HG03196 (cell line): ENCODE data around the gene RYR3.
"Not testable (repeated sequence)": the region's sequence is repeated elsewhere in the genome, so short reads cannot be mapped to it uniquely, and the experiment has no call there.

Experiments
- ATAC-seq: cut with Tn5 transposase; IDR thresholded peaks from one replicate; pipeline ENCODE4 v1.9.1; 2021; ENCODE audit not compliant: unreplicated experiment

RYR3 gene

DNA sequence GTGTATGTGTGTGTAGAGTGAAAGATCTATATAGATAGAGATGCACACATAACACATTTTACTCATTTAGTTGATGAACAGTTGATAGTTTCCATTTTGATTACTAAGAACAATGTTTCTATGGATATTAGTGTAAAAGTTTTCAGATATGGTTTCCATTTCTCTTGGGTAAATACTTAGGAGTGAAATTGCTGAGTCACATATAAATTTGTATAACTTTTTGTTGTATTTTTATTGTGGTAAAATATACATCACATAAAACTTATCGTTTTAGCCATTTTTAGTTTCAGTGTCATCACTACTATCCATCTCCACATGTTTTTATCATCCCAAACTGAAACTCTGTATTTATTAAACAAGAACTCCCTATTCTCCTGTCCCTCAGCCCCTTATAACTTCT lies 258.3 kb downstream of the RYR3 start:
- ATAC-seq, result no peak

DNA sequence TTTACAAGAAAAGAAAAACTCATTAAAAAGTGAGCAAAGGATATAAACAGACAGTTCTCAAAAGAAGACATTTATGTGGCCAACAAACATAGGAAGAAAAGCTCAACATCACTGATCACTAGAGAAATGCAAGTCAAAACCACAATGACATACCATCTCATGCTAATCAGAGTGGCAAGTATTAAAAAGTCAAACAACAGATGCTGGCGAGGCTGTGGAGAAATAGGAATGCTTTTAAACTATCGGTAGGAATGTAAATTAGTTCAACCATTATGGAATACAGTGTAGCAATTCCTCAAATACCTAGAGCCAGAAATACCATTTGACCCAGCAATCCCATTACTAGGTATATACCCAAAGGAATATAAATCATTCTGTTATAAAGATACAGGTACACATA lies 267.1 kb downstream of the RYR3 start:
- not testable (repeated sequence) for ATAC-seq

DNA sequence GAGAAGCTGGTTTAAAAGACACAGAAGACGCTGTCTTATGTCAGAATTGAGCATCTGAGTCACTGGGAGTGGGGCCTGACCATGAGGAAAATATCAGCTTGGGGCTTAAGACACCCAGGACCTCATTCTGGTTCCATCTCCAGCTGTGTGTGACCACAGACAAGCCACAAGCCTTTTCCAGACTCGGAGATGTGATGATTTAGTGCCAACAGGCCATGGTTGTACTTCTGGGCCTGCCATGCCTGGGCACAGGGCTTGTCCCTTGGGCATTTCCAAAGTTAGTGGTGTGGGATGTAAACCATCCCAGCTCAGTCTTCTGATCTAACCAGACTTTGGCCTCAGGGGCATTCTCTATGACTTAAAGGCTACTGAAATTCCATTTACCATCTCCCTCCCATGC lies 269.8 kb downstream of the RYR3 start:
- no peak for ATAC-seq

DNA sequence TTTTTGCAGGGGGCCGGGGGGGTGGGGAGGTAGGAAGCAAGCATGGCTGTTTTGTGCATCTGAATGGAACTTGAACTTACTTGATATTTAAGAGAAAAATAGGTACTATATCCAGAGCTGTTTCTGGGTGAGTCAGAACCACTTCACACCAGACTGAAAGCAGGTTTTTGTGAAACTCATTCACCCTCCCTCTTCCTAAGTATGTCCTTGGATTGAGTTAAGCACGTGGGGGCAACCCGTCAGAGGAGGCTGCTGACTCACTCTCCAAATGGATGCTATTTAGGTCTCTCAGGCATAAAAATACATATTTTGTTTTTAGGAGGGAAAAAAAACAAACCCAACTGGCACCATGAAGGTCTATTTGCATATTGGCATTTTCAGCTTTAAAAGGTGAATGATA lies 270.3 kb downstream of the RYR3 start:
- no peak for ATAC-seq

DNA sequence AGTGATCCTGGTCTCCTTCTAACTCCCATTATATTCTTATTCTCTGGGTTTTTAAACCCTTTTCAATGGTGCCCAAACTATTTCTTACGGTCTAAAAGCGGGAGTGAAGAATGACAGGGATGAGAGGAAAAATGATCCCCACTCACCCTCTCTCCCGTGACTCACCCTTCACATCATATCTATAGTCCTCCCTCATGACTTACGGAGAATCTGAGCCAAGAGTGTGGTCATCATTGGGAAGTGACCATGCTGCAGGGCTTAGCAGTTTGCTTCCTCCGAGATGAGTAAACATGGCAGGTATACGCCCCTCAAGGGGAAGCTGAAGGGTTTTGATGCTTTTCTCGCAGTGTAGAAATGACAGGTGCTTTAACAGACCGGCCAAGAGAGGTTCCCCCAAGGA lies 274.0 kb downstream of the RYR3 start:
- ATAC-seq, result no peak

DNA sequence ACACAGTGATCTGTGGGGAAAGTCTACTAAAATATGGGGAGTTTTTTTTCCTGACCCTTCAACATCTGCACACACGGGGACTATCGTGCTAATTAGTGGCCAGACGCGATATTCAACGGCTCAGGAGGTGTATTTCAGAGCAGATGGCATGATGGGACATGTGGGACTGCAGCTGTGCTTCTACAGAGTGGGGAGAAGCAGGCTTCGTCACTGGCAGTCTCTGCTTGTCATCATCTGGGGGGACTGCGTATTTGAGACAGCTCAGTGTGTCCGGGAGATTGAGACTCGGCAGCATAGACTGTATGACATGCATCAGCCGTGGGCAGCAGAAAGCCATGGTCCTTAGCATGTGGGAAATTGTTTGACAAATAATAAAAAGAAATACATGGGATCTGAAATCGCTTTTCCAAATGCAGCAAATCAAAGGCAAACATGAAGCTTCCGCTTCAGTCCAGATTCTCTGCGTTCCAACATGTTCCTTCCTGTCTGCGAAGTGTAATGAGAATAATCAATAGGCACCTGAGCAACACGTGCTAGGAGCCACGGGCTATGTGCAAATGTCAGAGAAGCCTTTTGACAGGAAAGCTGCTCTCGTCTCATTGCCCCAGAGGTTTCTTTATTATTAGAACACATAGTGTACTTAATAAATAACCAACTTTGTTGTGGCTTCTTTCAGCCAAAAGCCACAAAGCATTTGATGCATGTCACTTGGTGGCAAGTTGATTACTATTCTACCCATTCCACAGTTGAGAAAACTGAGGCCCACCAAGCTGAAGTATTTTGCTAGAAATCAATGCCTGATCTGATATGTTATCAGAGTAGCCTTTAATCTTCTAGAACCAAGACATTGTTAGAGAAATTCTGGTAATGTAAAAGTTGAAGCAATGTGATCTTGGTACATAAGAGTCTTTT lies 276.3 kb downstream of the RYR3 start:
- ATAC-seq, result no peak

DNA sequence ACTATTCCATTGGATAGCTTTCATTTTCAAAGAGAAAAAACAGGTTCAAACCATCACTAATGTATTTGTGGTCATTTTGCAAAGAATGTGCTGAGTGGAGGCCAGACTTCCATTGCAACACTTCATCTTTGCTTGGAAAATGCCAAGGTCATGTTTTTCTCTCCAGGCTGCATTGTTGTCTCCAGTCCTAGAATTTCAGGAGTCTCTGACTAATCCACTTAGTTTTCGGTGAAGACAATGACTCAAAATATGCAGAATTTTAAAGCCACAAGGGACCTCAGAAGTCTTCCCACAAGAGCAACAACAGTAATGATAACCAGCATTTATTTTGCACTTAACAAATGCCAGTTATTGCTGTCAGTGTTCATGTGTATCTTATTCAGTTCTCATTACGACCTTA lies 277.0 kb downstream of the RYR3 start:
- ATAC-seq, result no peak

DNA sequence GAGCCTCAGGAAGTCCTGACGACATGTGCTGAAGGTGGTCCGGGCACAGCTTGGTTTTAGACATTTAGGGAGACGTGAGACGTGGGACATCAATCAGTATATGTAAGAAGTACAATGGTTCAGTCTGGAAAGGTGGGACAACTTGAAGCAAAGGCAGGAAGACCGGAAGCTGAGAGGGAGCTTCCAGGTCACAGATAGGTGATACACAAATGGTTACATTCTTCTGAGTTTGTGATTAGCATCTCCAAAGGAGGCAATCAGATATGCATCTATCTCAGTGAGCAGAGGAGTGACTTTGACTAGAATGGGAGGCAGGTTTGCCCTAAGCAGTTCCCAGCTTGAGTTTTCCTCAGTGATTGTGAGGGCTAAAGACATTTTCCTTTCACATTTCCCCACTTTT lies 282.1 kb downstream of the RYR3 start:
- ATAC-seq, result no peak

DNA sequence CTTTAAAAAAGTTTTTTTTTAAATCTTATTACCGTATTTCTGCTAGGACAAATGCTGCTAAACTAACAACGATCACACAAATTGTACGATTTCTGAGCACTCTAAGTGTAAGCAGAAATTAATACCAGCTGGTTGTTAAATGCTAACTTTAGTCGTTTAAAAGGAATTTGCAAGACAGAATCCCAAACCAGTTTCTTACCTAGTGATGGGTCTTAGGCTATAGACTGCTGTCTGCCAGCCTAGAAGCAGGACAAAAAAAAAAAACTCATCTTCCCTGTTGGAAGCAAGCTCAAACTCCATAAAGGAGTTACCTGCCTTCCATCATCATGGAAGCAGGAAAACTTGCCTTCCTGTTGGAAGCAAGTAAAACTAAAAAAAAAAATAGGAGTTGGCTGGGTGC lies 287.6 kb downstream of the RYR3 start:
- ATAC-seq, result not testable (repeated sequence)

DNA sequence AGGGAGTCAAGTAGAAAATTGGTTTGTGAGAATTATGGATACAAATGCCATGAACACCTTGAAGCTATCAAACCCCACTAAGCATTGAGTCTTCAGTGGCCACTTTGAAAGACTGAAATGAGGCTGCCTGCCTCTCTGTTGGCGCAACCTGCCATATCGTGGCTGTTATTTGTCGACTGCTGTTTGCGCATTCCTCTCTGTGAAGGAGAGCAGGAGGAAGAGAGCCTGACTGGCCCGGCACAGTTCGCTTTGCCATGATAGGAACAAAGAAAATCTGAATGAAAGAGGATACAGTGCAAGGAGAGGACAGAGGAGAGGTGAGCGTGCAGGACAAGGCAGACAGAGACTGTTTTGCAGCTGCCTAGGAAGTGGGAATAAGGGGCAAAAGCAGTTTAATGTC lies 289.4 kb downstream of the RYR3 start:
- no peak for ATAC-seq

DNA sequence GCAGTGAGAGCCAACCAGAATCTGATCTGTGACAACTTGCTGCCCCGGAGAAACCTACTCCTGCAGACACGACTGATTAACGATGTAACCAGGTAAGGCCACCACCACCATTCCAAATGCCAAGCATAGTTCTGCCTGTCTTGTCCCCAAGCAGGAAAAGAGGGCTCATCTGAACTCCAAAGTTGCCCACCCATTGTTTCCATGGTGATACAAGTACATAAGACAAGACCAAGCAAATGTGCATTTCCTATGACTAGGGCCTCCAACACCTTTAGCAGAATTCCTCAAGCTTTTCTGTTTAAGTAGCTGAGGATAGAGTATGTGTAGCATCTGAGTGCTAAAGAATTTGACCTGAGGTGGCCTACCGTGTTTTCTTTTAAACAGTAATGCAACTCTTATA lies 290.7 kb downstream of the RYR3 start:
- ATAC-seq, result no peak

DNA sequence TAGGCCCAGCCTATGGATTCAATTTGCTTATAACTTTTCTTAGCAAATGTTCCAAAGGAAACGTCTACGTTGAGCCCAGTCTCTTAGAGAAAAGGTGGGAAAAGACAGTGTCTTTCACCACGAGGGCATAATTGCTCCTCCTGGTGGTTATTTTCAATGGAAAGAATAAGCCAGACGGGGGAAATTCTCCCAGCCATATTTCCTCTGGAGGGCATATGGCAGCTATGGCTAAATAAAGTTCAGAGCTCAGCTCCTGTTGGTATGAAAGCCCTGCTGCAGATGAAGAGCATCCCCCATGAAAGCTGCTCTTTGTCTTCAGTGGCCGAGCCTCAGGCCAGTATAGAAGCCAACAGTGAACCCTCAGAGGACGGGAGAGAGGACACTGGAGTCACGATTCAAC lies 297.9 kb downstream of the RYR3 start:
- ATAC-seq, result no peak

DNA sequence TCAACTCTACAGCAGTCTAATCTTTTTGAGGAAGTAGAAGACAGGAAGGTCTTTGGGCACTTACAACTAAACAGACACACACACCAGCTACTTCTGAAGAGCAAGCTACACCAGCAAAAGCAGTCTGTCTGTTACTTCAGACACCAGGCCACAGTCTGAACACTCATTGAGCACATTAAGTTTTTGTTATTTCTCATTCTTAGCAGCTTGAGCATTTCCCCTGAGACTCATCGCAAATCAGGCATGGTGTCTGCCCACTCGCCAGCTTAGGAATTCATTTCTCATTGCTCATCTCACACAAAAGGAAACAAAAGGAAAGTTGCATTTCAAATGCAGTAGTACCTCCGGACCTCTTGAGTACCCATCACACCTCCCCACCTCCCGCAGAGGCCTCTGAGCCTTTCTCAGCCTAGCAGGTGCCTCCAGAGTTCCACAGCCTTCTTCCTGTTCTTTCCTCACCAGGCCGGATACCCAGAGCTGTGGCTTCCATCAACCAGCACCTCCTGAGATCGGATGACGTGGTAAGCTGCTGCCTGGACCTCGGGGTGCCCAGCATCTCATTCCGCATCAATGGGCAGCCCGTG lies 302.0 kb downstream of the RYR3 start:
- ATAC-seq, result no peak

DNA sequence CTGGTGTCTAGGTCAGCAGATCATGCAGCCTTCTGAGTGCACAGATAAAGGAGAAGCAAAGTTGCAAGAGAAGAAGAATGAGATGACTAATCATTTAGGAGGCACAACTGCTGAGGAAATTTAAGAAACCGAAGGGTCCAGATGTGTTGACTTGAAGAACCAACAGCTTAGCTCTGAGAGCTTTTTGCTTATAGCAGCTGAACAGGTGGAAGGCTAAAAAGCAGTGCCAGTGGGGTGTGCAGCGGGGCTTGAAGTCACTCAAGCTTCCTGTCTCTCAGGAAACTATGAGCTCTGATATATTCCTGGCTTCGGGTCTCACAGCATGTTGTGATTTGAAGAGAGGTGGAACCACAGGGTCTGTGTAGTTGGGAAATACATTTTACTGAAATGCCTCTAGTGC lies 305.7 kb downstream of the RYR3 start:
- no peak for ATAC-seq

DNA sequence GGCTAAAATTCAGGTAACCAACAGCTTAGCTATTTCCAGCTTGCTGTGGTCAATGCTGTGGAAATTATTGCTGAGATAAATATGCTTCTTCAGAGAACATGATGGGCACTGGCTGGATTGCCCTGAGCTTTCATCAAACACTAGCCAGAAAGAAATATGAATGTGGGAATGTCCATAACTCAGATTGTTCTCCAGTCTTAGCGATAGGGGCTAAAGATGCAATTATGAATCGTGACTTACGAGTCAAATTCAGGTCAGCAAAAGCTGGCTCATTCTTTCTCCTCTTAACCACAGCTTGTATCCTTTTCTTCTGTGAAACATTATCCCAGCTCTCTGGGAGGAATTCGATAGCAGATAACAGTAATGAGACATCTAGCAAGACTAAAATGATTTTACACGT lies 307.6 kb downstream of the RYR3 start:
- ATAC-seq, result no peak

DNA sequence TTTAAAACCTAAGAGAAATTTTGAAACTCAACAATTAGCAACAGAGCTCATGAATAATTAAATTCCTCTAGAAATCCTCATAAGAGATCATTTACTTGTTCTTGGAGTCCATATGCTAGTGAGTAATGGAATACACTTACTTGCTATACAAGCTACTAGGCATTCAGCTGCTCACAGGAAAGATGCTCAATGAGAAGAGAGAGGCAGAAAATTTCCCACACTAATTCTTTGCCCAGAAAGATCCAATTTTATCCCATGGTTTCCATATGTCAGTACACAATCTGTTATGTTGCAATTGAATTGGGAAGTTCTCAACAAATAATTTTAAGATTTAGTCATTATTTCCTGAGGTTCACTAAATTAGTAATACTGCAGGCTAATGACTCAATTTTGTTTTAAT lies 310.4 kb downstream of the RYR3 start:
- no peak for ATAC-seq

DNA sequence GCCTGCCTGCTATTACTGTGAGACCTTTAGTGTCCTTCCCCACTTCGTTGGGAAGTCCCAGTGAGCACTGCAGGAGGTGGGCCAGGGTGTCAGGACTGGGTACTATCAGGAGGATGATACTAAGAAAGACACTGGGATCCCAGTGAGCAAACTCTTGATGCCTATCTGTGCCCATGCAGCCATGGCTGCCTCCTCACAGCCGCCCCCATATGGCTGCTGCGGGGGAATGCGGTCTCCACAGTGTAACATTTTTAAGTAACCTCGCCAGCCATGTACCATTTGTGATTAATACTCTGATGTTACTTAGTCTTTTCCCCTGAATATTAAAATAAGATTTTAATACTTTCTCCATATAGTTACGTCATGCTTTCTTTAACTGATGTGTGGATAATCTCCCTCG lies 312.2 kb downstream of the RYR3 start:
- no peak for ATAC-seq

DNA sequence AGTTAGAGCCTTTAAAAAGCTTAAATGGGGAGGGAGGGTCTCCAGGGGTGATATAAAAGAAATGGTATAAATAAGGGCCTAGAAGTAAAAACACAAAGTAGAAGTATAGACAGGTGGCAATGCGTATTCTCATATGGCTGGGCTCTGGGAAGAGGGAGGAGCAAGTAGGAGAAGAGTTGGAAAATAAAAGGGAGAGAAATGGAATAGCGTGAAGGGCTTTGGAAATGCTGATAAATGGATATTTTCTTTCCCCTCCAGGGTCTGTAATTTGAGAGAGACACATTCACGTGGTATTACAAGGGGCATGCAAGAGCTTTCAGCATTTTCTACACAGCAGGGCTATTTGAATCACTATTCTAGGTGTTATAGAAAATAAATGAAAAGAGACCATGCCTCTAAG lies 313.7 kb downstream of the RYR3 start:
- ATAC-seq, result no peak

DNA sequence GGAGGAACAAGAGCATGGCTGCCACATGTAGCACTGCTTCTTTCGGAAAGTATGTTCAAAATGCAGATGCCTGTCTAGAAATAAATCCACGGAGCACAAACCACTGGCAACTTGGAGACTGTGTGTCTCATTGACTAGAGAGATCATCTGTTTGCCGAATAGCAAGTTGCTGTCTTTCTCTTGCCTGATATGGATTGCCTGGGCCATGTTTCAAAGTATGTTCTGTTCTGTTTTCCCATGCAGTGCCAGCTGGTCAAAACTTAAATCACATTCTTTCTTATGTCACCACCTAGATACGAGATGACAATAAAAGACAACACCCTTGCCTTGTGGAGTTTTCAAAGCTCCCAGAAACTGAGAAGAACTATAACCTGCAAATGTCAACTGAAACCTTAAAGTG lies 318.9 kb downstream of the RYR3 start:
- no peak for ATAC-seq

DNA sequence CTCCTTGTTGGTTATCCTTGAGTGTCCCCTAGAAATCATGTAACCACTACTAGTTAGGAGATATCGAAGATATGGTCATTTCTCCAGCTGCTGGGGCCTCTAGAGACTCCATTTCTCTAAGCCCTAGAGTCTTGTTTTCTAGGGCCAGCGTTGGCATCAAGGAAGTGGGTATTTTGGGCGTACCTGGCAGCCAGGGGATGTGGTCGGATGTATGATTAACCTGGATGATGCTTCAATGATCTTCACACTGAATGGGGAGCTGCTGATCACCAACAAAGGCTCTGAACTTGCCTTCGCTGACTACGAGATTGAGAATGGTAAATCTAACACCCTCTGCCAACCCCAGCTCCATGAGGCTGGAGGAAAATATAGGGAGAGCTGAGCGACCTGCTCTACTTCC lies 325.5 kb downstream of the RYR3 start:
- peak; percentile 52 for ATAC-seq

DNA sequence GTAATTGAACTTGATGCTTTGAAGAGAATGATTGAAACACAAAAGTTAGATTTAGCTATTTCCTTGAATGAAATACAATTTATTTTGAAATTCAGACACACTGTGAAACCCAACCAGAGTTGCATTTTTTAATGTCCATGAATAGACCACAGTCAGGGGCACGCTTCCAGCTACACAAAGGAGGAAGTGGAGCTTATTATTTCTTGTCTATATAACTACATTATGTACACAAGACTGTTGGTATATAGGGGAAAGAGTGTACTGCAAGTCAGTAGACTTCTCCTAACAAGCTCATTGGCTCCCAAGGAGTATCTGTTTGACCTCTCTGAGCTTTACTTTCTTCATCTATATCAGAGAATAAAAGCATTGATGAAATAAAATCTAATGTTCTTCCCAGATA lies 326.2 kb downstream of the RYR3 start:
- no peak for ATAC-seq

DNA sequence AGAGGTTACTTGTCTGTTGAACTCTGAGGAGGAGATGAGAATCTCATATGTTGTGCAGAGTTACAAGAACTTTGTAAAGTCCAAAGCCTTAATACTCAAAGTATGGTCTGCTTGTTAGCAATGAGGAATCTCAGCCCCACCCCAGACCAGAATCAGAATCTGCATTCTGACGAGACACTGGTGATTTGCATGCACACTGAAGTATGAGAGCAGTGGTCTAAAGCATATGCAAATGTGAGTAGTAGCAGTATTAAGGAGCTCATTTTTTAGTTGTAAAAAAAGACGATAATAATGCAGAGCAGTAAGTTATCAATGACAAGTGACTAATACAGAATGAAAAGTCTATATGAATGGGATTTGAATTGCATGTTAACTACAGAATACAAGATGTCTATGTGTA lies 327.7 kb downstream of the RYR3 start:
- no peak for ATAC-seq

DNA sequence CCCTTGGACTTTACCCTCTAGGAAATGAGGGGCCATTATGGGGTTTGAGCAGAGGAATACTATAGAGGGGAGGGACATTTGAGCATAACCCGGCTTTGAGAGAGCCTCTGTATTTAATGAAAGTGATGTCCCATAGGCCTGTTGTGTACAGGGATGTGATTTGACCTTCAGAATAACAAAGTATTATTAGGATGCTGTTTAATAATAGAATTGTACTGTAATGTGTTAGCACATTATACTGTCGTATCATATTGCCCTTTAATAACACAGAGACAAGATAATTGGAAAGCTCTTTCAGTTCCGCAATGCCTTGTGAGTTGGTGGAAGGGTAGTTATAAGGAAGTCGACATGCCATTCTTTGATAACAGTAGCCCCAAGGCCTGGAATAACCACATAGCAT lies 328.3 kb downstream of the RYR3 start:
- no peak for ATAC-seq
